T-helper 22 cell (primary cell): ENCODE results near the gene LPP.

Experiments used
- DNase-seq: peaks from one replicate; pipeline ENCODE4 v3.0.0-alpha.2; 2020; ENCODE audit warnings: low read depth

Gene LPP

GRCh38 chr3:188476935-188477334, 323.0 kb downstream of the LPP start:
- DNase-seq, result no peak

GRCh38 chr3:188480011-188480410, 326.1 kb downstream of the LPP start:
- DNase-seq, result no peak

- no peak for DNase-seq
Measured at GRCh38 chr3:188482929-188483328, 329.0 kb downstream of the LPP start.

GRCh38 chr3:188486126-188486525, 332.2 kb downstream of the LPP start:
- no peak for DNase-seq

- DNase-seq, result no peak
Measured at GRCh38 chr3:188486952-188487351, 333.0 kb downstream of the LPP start.

- no peak for DNase-seq
Measured at GRCh38 chr3:188487652-188488051, 333.7 kb downstream of the LPP start.

GRCh38 chr3:188488801-188489200, 334.8 kb downstream of the LPP start:
- DNase-seq, result no peak

GRCh38 chr3:188489639-188490405, 335.9 kb downstream of the LPP start:
- DNase-seq, result no peak

GRCh38 chr3:188490416-188490815, 336.5 kb downstream of the LPP start:
- DNase-seq, result no peak

GRCh38 chr3:188491276-188491687, 337.3 kb downstream of the LPP start:
- no peak for DNase-seq

GRCh38 chr3:188496390-188496789, 342.4 kb downstream of the LPP start:
- DNase-seq, result no peak

- DNase-seq, result no peak
Measured at GRCh38 chr3:188497021-188497420, 343.1 kb downstream of the LPP start.

- no peak for DNase-seq
Measured at GRCh38 chr3:188503647-188504046, 349.7 kb downstream of the LPP start.

- no peak for DNase-seq
Measured at GRCh38 chr3:188505151-188505550, 351.2 kb downstream of the LPP start.

GRCh38 chr3:188505911-188506310, 352.0 kb downstream of the LPP start:
- no peak for DNase-seq

GRCh38 chr3:188506446-188506845, 352.5 kb downstream of the LPP start:
- DNase-seq, result no peak

GRCh38 chr3:188507244-188507720, 353.3 kb downstream of the LPP start:
- DNase-seq, result no peak

- DNase-seq, result no peak
Measured at GRCh38 chr3:188508454-188508853, 354.5 kb downstream of the LPP start.

GRCh38 chr3:188509316-188509715, 355.4 kb downstream of the LPP start:
- DNase-seq, result no peak

- no peak for DNase-seq
Measured at GRCh38 chr3:188510366-188510765, 356.4 kb downstream of the LPP start.

- no peak for DNase-seq
Measured at GRCh38 chr3:188513662-188514328, 359.8 kb downstream of the LPP start.

- no peak for DNase-seq
Measured at GRCh38 chr3:188516515-188516914, 362.6 kb downstream of the LPP start.

GRCh38 chr3:188518416-188518815, 364.5 kb downstream of the LPP start:
- no peak for DNase-seq
